Loucy (cell line): ENCODE data around the gene MAB21L4.

Experiments used
- H2AFZ ChIP-seq: fragments of 200-600 bp; sonication (generic); 2 replicates; pipeline ENCODE4 v1.6.0; 2016; ENCODE audit warnings: antibody characterized with exemption, mild to moderate bottlenecking, low read length, moderate library complexity
- H3F3A ChIP-seq: fragments of 200-600 bp; 2 replicates; pipeline ENCODE4 v1.6.0; 2016; ENCODE audit warnings: antibody characterized with exemption, low read depth, mild to moderate bottlenecking
- H3K27me3 ChIP-seq: fragments of 200-600 bp; sonication (generic); 2 replicates; pipeline ENCODE4 v1.6.1; 2014; ENCODE audit warnings: low read length, mild to moderate bottlenecking; ENCODE audit not compliant: insufficient read depth, poor library complexity, severe bottlenecking
- H3K36me3 ChIP-seq: fragments of 200-600 bp; sonication (generic); 2 replicates; pipeline ENCODE4 v1.6.1; 2016; ENCODE audit warnings: low read length; ENCODE audit not compliant: insufficient read depth
- H3K4me1 ChIP-seq: fragments of 200-600 bp; sonication (generic); 2 replicates; pipeline ENCODE4 v1.5.1; 2014; ENCODE audit warnings: low read length, mild to moderate bottlenecking; ENCODE audit not compliant: insufficient read depth, poor library complexity, severe bottlenecking
- H3K4me2 ChIP-seq: fragments of 200-600 bp; sonication (generic); 2 replicates; pipeline ENCODE4 v1.6.0; 2014; ENCODE audit warnings: antibody characterized with exemption, low read length, low read depth, mild to moderate bottlenecking; ENCODE audit not compliant: poor library complexity, severe bottlenecking
- H3K4me3 ChIP-seq: fragments of 200-600 bp; sonication (generic); 2 replicates; pipeline ENCODE4 v1.5.1; 2014; ENCODE audit warnings: low read length, mild to moderate bottlenecking, mixed read lengths; ENCODE audit not compliant: poor library complexity, severe bottlenecking
- H3K79me2 ChIP-seq: fragments of 200-600 bp; sonication (generic); 2 replicates; pipeline ENCODE4 v1.6.1; 2014; ENCODE audit warnings: low read length; ENCODE audit not compliant: insufficient read depth
- H3K9ac ChIP-seq: fragments of 200-600 bp; sonication (generic); 2 replicates; pipeline ENCODE4 v1.6.0; 2014; ENCODE audit warnings: mild to moderate bottlenecking, low read depth, low read length, moderate library complexity; ENCODE audit not compliant: poor library complexity, severe bottlenecking
- H3K9me2 ChIP-seq: fragments of 200-600 bp; sonication (generic); replicated peaks from 2 replicates; pipeline ENCODE4 v1.6.1; 2016; ENCODE audit warnings: low read depth, low read length, mixed read lengths
- H3K9me3 ChIP-seq: fragments of 200-600 bp; sonication (generic); 2 replicates; pipeline ENCODE4 v1.6.1; 2014; ENCODE audit warnings: mild to moderate bottlenecking, antibody characterized with exemption, low read length, low read depth; ENCODE audit not compliant: insufficient read depth
- H4K20me1 ChIP-seq: fragments of 200-600 bp; sonication (generic); 2 replicates; pipeline ENCODE4 v1.6.0; 2014; ENCODE audit warnings: antibody characterized with exemption, low read length, mild to moderate bottlenecking; ENCODE audit not compliant: insufficient read depth, poor library complexity, severe bottlenecking
- EZH2phosphoT487 ChIP-seq: fragments of 200-600 bp; IDR thresholded peaks from 2 replicates; pipeline ENCODE4 v1.6.1; 2018; ENCODE audit warnings: antibody characterized with exemption, mild to moderate bottlenecking, moderate library complexity, borderline replicate concordance
- TF ChIP-seq, protein P1 (sequence below): fragments of 200-600 bp; sonication (generic); conservative IDR thresholded peaks from 2 replicates; pipeline ENCODE4 v1.5.1; 2014; ENCODE audit warnings: mild to moderate bottlenecking, antibody characterized with exemption, low read length

Gene MAB21L4

GRCh38 chr2:240913810-240914644 lies 18.1 kb upstream of the MAB21L4 start:
- Histone ChIP-seq H3K4me2 (no peak overlapping the region), H3K4me3 (no peak overlapping the region), H3K79me2 (no peaks in the 10 kb centered on the region), H3K9me2 (no peaks in the 10 kb centered on the region), H3F3A (no peaks in the 10 kb centered on the region), H3K9ac (no peak overlapping the region), H4K20me1 (no peaks in the 10 kb centered on the region), H3K9me3 (no peaks in the 10 kb centered on the region), H3K36me3 (no peaks in the 10 kb centered on the region), H3K4me1 (no peaks in the 10 kb centered on the region), H3K27me3 (no peaks in the 10 kb centered on the region), H2AFZ (no peak overlapping the region)
- TF ChIP-seq EZH2phosphoT487, result no peak
- TF ChIP-seq, protein P1, sequence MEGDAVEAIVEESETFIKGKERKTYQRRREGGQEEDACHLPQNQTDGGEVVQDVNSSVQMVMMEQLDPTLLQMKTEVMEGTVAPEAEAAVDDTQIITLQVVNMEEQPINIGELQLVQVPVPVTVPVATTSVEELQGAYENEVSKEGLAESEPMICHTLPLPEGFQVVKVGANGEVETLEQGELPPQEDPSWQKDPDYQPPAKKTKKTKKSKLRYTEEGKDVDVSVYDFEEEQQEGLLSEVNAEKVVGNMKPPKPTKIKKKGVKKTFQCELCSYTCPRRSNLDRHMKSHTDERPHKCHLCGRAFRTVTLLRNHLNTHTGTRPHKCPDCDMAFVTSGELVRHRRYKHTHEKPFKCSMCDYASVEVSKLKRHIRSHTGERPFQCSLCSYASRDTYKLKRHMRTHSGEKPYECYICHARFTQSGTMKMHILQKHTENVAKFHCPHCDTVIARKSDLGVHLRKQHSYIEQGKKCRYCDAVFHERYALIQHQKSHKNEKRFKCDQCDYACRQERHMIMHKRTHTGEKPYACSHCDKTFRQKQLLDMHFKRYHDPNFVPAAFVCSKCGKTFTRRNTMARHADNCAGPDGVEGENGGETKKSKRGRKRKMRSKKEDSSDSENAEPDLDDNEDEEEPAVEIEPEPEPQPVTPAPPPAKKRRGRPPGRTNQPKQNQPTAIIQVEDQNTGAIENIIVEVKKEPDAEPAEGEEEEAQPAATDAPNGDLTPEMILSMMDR, result peak; percentile 86

DNA sequence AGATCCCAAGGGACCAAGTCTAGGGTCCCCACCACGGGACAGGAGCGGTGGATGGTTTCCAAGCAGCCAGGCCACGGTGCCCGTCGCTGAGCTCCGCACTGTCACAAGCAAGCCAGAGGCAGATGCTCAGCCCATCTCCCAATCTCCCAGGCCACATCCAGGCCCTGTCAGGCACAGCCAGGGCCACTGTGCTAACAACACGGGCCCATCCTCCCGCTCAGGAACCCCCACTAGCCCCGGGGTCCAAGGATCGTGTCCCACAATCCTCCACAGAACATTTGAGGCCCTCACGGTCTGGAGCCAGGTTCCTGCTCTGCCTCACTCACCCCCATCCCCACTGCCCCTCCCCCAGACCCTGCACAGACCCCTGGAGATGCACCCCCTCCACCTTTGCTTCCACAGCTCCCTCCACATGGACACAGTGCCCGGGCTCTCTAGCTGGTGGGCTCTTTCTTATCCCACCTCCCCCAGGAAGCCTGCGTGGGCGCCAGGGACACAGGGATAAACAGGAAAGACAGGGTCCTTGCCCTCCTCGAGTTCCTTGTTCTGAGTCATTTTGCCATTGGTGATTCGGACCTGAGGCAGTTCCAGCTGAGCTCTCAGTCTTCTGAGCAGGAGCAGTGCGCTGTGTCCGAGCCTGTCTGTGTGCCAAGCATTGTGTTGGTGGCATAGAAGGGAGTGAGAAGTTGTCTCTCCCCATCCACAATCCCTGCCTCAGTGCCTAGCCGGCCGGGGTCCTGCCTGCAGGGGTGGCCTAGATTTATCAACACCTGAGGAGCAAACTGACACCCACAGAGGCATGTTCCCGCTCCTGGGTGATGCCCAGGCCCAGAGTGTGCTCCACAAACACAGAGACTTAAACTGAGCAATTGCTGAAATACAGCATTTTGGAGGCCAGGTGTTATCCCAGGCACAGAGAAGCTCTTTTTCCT lies 17.2 kb upstream of the MAB21L4 start:
- Histone ChIP-seq H3F3A (no peaks in the 10 kb centered on the region), H4K20me1 (no peaks in the 10 kb centered on the region), H3K36me3 (no peaks in the 10 kb centered on the region), H3K79me2 (no peaks in the 10 kb centered on the region), H3K4me3 (no peak overlapping the region), H3K4me2 (no peak overlapping the region), H2AFZ (no peak overlapping the region), H3K27me3 (no peaks in the 10 kb centered on the region), H3K9me2 (no peaks in the 10 kb centered on the region), H3K9ac (no peak overlapping the region), H3K4me1 (no peaks in the 10 kb centered on the region), H3K9me3 (no peaks in the 10 kb centered on the region)
- TF ChIP-seq EZH2phosphoT487, result no peak
- TF ChIP-seq, protein P1, result no peak

- no peak for TF ChIP-seq EZH2phosphoT487
- TF ChIP-seq, protein P1, result no peak
- no peaks in the 10 kb centered on the region for H3K79me2 ChIP-seq
- no peak overlapping the region for H3K9ac ChIP-seq
- H4K20me1 ChIP-seq, result no peaks in the 10 kb centered on the region
- no peaks in the 10 kb centered on the region for H3K4me1 ChIP-seq
- H3K9me3 ChIP-seq, result no peaks in the 10 kb centered on the region
- H2AFZ ChIP-seq, result no peak overlapping the region
- H3K27me3 ChIP-seq, result no peaks in the 10 kb centered on the region
- no peaks in the 10 kb centered on the region for H3K36me3 ChIP-seq
- H3K9me2 ChIP-seq, result no peaks in the 10 kb centered on the region
- no peak overlapping the region for H3K4me3 ChIP-seq
- H3F3A ChIP-seq, result no peaks in the 10 kb centered on the region
- H3K4me2 ChIP-seq, result no peak overlapping the region
These were observed 15.8 kb upstream of the MAB21L4 start for GRCh38 chr2:240911641-240912265.
